Head of caudate nucleus (tissue), 42 donors: ENCODE measurements around the gene CCZ1.
"Not testable (repeated sequence)": the region's sequence is repeated elsewhere in the genome, so short reads cannot be mapped to it uniquely, and the experiment has no call there.

ENCODE experiments used
- DNase-seq, 42 donors: peaks; one replicate each; pipeline versions ENCODE4 v3.0.0 to v3.0.0-alpha.2; 2020 to 2021; ENCODE audit warnings: mixed read lengths in 7 of 42
- intact Hi-C: fragments of 100-400 bp; cut with DNase I; formaldehyde crosslinking; loops from one replicate; pipeline ENCODE4 v1.15.0; 2022

Gene CCZ1

GRCh38 chr7:5898480-5899224 lies at the start of gene CCZ1:
TSS of gene CCZ1 (plus strand) at chr7:5898733. CDS start at chr7:5898800, 67 bp downstream.
- peak in 41 of 42 donors; percentile 19 to 91 (median 65) for DNase-seq
- intact Hi-C loops = not testable (repeated sequence)

- no peak for DNase-seq
- intact Hi-C loops = no loop called here
Observed at GRCh38 chr7:5850944-5851343, 47.6 kb upstream of the CCZ1 start.

GRCh38 chr7:5854738-5855137 lies 43.8 kb upstream of the CCZ1 start:
- DNase-seq = no peak
- intact Hi-C loops = no loop called here

- intact Hi-C loops, DNase-seq: not testable (repeated sequence)
Observed at GRCh38 chr7:5857041-5857575, 41.4 kb upstream of the CCZ1 start.

- intact Hi-C loops, DNase-seq: not testable (repeated sequence)
Observed at GRCh38 chr7:5858494-5858893, 40.0 kb upstream of the CCZ1 start.

- DNase-seq, intact Hi-C loops: not testable (repeated sequence)
Observed at GRCh38 chr7:5861281-5861680, 37.3 kb upstream of the CCZ1 start.

GRCh38 chr7:5862753-5863366 lies 35.7 kb upstream of the CCZ1 start:
- intact Hi-C loops = not testable (repeated sequence)
- DNase-seq = peak in 5 of 42 donors; percentile 22 to 46 (median 31)

- peak in 13 of 42 donors; percentile 9 to 70 (median 33) for DNase-seq
- intact Hi-C loops = not testable (repeated sequence)
Observed at GRCh38 chr7:5865279-5865931, 33.1 kb upstream of the CCZ1 start.

- DNase-seq = no peak
- intact Hi-C loops = no loop called here
Observed at GRCh38 chr7:5867060-5867459, 31.5 kb upstream of the CCZ1 start.

- DNase-seq, intact Hi-C loops: not testable (repeated sequence)
Observed at GRCh38 chr7:5868928-5869341, 29.6 kb upstream of the CCZ1 start.

- intact Hi-C loops = no loop called here
- DNase-seq = no peak
Observed at GRCh38 chr7:5869691-5870090, 28.8 kb upstream of the CCZ1 start.

- DNase-seq = peak in 7 of 42 donors; percentile 9 to 62 (median 32)
- intact Hi-C loops = no loop called here
Observed at GRCh38 chr7:5870311-5870710, 28.2 kb upstream of the CCZ1 start.

GRCh38 chr7:5872326-5872725 lies 26.2 kb upstream of the CCZ1 start:
- DNase-seq = peak in 23 of 42 donors; percentile 8 to 76 (median 37)
- intact Hi-C loops = no loop called here

- intact Hi-C loops, DNase-seq: not testable (repeated sequence)
Observed at GRCh38 chr7:5879591-5879990, 18.9 kb upstream of the CCZ1 start.

- intact Hi-C loops = not testable (repeated sequence)
- peak in 4 of 42 donors; percentile 16 to 57 (median 28) for DNase-seq
Observed at GRCh38 chr7:5880106-5880505, 18.4 kb upstream of the CCZ1 start.

GRCh38 chr7:5884431-5884830 lies 14.1 kb upstream of the CCZ1 start:
- intact Hi-C loops, DNase-seq: not testable (repeated sequence)

- intact Hi-C loops, DNase-seq: not testable (repeated sequence)
Observed at GRCh38 chr7:5888021-5888420, 10.5 kb upstream of the CCZ1 start.

- DNase-seq, intact Hi-C loops: not testable (repeated sequence)
Observed at GRCh38 chr7:5890244-5890643, 8.3 kb upstream of the CCZ1 start.

GRCh38 chr7:5892498-5892897 lies 6.0 kb upstream of the CCZ1 start:
- DNase-seq = no peak
- intact Hi-C loops = no loop called here
